ENCODE measurements around the gene DARS1.

DARS1 gene

DNA sequence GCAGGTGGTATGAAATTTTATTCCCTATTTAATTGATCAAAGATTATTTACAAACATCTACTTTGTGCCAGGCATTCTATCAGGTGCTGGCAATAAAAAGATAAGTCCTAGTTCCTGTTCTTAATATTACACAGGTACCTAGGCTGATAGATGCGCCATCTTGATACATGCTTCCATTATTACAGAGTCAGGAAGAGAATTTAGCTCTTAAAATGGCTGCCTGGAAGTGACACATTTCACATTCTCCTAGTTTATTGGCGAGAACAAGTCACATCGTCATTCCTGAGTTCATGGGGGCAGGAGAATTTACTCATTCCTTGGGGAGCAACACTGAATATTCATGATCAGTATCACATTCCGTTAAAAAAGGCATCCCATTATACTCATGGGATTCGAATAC is 1.1 kb upstream of the DARS1 start:
- ChIA-PET CTCF (interaction anchor here (0.6 kb wide), 1 partner anchor 29 kb away, joined by 3 read pairs; no protein-coding TSS in a partner anchor), POLR2A (interaction anchor here (1.0 kb wide), 1 partner anchor 132 kb away, joined by 6 read pairs; the partner anchor contains the start of gene CXCR4)
- Histone ChIP-seq H3K9me3 (ENCODE audit: control insufficient read depth, insufficient read depth, low read depth, low read length) (no peaks in the 10 kb centered on the region), H3K4me3 (ENCODE audit: low read depth, low read length) (no peak overlapping the region), H3K27ac (ENCODE audit: extremely low read depth, low read depth, low read length) (no peak overlapping the region), H3K36me3 (ENCODE audit: control insufficient read depth in 2 of 2, insufficient read depth in 1 of 2, low read length in 2 of 2) (peaks cover 14 to 21% of the 10 kb centered on the region in 2 experiments; a peak in 2 of 3 replicates), H3K4me1 (ENCODE audit: control insufficient read depth, insufficient read depth, low read length) (0 out of 2 replicates have a peak, but pooled peaks cover 8% of the 10 kb centered on the region)
- TF ChIP-seq ZNF354C (tag by site-specific recombination; IDR thresholded peaks at IDR 0.05; ENCODE audit: borderline replicate concordance, low read depth) (no peak), ZNF292 (tag by site-specific recombination; IDR thresholded peaks at IDR 0.05; ENCODE audit: borderline replicate concordance, low read depth) (no peak), ZNF610 (tag by site-specific recombination; IDR thresholded peaks at IDR 0.05; ENCODE audit: borderline replicate concordance) (no peak), SP7 (tag by site-specific recombination; IDR thresholded peaks at IDR 0.05) (no peak), ZNF416 (tag by site-specific recombination; IDR thresholded peaks at IDR 0.05) (no peak), OSR2 (tag by site-specific recombination; IDR thresholded peaks at IDR 0.05) (no peak), ZNF473 (tag by site-specific recombination; IDR thresholded peaks at IDR 0.05) (no peak), ZNF660 (tag by site-specific recombination; IDR thresholded peaks at IDR 0.05) (no peak), ZNF184 (tag by site-specific recombination; IDR thresholded peaks at IDR 0.05) (no peak), ZSCAN30 (tag by site-specific recombination; IDR thresholded peaks at IDR 0.05) (no peak)
- TF ChIP-seq, protein P1, sequence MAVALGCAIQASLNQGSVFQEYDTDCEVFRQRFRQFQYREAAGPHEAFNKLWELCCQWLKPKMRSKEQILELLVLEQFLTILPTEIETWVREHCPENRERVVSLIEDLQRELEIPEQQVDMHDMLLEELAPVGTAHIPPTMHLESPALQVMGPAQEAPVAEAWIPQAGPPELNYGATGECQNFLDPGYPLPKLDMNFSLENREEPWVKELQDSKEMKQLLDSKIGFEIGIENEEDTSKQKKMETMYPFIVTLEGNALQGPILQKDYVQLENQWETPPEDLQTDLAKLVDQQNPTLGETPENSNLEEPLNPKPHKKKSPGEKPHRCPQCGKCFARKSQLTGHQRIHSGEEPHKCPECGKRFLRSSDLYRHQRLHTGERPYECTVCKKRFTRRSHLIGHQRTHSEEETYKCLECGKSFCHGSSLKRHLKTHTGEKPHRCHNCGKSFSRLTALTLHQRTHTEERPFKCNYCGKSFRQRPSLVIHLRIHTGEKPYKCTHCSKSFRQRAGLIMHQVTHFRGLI (tag by site-specific recombination; IDR thresholded peaks at IDR 0.05): no peak
- TF ChIP-seq, protein P2, sequence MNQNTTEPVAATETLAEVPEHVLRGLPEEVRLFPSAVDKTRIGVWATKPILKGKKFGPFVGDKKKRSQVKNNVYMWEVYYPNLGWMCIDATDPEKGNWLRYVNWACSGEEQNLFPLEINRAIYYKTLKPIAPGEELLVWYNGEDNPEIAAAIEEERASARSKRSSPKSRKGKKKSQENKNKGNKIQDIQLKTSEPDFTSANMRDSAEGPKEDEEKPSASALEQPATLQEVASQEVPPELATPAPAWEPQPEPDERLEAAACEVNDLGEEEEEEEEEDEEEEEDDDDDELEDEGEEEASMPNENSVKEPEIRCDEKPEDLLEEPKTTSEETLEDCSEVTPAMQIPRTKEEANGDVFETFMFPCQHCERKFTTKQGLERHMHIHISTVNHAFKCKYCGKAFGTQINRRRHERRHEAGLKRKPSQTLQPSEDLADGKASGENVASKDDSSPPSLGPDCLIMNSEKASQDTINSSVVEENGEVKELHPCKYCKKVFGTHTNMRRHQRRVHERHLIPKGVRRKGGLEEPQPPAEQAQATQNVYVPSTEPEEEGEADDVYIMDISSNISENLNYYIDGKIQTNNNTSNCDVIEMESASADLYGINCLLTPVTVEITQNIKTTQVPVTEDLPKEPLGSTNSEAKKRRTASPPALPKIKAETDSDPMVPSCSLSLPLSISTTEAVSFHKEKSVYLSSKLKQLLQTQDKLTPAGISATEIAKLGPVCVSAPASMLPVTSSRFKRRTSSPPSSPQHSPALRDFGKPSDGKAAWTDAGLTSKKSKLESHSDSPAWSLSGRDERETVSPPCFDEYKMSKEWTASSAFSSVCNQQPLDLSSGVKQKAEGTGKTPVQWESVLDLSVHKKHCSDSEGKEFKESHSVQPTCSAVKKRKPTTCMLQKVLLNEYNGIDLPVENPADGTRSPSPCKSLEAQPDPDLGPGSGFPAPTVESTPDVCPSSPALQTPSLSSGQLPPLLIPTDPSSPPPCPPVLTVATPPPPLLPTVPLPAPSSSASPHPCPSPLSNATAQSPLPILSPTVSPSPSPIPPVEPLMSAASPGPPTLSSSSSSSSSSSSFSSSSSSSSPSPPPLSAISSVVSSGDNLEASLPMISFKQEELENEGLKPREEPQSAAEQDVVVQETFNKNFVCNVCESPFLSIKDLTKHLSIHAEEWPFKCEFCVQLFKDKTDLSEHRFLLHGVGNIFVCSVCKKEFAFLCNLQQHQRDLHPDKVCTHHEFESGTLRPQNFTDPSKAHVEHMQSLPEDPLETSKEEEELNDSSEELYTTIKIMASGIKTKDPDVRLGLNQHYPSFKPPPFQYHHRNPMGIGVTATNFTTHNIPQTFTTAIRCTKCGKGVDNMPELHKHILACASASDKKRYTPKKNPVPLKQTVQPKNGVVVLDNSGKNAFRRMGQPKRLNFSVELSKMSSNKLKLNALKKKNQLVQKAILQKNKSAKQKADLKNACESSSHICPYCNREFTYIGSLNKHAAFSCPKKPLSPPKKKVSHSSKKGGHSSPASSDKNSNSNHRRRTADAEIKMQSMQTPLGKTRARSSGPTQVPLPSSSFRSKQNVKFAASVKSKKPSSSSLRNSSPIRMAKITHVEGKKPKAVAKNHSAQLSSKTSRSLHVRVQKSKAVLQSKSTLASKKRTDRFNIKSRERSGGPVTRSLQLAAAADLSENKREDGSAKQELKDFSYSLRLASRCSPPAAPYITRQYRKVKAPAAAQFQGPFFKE (tag by site-specific recombination; IDR thresholded peaks at IDR 0.05; ENCODE audit: borderline replicate concordance): no peak
- TF ChIP-seq, protein P3, sequence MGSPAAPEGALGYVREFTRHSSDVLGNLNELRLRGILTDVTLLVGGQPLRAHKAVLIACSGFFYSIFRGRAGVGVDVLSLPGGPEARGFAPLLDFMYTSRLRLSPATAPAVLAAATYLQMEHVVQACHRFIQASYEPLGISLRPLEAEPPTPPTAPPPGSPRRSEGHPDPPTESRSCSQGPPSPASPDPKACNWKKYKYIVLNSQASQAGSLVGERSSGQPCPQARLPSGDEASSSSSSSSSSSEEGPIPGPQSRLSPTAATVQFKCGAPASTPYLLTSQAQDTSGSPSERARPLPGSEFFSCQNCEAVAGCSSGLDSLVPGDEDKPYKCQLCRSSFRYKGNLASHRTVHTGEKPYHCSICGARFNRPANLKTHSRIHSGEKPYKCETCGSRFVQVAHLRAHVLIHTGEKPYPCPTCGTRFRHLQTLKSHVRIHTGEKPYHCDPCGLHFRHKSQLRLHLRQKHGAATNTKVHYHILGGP (tag by site-specific recombination; IDR thresholded peaks at IDR 0.05): no peak
- TF ChIP-seq, protein P4, sequence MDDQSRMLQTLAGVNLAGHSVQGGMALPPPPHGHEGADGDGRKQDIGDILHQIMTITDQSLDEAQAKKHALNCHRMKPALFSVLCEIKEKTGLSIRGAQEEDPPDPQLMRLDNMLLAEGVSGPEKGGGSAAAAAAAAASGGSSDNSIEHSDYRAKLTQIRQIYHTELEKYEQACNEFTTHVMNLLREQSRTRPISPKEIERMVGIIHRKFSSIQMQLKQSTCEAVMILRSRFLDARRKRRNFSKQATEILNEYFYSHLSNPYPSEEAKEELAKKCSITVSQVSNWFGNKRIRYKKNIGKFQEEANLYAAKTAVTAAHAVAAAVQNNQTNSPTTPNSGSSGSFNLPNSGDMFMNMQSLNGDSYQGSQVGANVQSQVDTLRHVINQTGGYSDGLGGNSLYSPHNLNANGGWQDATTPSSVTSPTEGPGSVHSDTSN (CRISPR knock-in tag; IDR thresholded peaks at IDR 0.05): no peak

Measured in HEK293 (cell line).